ENCODE results near the gene THADA. TPM values are rescaled to one million over a fixed set of nuclear protein-coding genes. Genes with fewer than 3 reads are reported as not detected.

The THADA gene
- total RNA-seq, 4 donors from 2014 or later, result 26.2 to 58.3 (median 29.7) TPM

DNA sequence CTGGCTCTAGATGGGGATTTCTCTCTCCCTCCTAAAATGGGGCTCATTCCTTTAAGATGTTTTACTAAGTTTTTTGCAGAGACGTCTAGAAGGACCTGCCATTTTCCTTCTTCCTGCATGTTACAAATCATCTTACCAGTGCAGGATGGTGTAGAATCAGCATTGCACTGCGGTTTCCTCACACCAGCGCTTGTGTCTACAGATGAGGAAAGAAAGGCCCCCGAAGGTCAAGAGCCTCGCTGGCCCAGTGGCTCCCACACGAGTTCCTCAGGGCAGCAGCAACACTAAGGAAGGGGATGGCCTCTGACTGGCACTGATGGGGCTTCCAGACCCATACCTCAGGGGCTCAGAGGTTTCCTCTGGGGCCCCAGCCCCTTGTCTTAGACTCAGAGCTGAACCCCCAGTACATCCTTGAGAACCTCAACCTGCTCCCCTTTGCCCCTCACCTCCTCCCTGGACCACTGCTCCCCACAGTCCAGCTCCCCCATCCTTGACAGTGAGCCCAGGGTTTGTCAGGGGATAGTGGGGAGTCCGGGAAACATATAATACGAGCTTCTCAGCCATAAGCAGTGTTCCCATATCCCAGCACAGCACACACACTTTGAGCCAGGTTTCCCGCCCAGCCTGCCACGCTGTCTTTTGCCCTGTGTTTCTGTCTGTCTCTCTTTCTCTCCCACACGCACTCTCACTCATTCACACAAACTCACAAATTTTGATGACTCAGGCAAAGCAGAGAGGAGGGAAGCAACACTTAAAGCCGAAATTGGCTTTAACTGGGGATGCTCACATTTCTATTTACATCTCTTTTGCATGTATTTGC is 398.9 kb downstream of the THADA start:
- 81% methylated on average over 12 of the region's 12 CpGs for WGBS
- Histone ChIP-seq H3K27ac (no peak overlapping the region), H3K36me3 (no peaks in the 10 kb centered on the region), H3K4me3 (no peak overlapping the region), H3K9me3 (no peaks in the 10 kb centered on the region), H3K27me3 (no peaks in the 10 kb centered on the region), H3K4me1 (peaks cover 3% of the 10 kb centered on the region)
- TF ChIP-seq EP300 (IDR thresholded peaks at IDR 0.05) (no peak), POLR2A (IDR thresholded peaks at IDR 0.05) (no peak), POLR2AphosphoS5 (IDR thresholded peaks at IDR 0.05) (no peak)
- TF ChIP-seq, protein P1, sequence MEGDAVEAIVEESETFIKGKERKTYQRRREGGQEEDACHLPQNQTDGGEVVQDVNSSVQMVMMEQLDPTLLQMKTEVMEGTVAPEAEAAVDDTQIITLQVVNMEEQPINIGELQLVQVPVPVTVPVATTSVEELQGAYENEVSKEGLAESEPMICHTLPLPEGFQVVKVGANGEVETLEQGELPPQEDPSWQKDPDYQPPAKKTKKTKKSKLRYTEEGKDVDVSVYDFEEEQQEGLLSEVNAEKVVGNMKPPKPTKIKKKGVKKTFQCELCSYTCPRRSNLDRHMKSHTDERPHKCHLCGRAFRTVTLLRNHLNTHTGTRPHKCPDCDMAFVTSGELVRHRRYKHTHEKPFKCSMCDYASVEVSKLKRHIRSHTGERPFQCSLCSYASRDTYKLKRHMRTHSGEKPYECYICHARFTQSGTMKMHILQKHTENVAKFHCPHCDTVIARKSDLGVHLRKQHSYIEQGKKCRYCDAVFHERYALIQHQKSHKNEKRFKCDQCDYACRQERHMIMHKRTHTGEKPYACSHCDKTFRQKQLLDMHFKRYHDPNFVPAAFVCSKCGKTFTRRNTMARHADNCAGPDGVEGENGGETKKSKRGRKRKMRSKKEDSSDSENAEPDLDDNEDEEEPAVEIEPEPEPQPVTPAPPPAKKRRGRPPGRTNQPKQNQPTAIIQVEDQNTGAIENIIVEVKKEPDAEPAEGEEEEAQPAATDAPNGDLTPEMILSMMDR (IDR thresholded peaks at IDR 0.05), result no peak
- DNase-seq (ENCODE audit: low spot score in 2 of 2), result no peak

DNA sequence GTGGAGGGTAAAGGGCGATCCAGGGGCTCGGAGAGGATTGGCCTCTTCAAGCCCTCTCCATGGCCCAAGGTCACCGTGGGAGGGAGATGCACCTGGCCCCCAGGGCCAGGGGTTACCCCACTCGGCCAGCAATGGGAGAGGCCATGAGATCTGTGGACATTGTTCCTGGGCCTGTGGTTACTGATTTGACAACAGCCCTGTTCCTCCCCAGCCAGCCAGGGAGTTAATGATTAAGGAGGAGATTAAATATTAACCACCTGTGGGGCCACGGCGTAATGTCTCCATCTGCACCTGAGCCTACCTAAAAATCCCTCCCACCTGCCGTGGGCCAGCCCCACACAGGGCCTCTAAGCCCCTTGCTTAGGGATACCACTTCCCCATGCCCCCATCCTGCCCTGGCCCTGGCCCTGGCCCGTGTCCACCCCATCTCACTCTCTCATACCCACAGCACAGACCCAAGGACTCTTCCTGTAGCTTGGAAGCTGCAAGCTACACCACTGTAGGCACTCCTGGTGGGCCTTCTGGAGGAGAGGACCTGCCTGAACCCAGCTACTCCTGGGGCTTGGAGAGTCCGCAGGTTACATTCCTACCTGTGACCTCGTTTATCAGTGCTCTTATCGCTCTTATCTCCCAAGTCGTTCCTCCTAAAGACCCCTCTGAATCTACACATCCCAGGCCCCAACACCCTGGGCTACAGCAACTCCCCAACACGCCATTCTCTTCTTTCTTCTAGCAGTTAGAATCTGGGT is 401.5 kb downstream of the THADA start:
- Histone ChIP-seq H3K27ac (no peak overlapping the region), H3K27me3 (no peaks in the 10 kb centered on the region), H3K4me3 (no peak overlapping the region), H3K36me3 (no peaks in the 10 kb centered on the region), H3K9me3 (no peaks in the 10 kb centered on the region), H3K4me1 (peaks cover 3% of the 10 kb centered on the region)
- 79% methylated on average over 13 of the region's 13 CpGs for WGBS
- DNase-seq (ENCODE audit: low spot score in 2 of 2), result no peak
- TF ChIP-seq, protein P1 (IDR thresholded peaks at IDR 0.05), result no peak
- TF ChIP-seq POLR2A (IDR thresholded peaks at IDR 0.05), result no peak
- no peak for TF ChIP-seq POLR2AphosphoS5 (IDR thresholded peaks at IDR 0.05)
- TF ChIP-seq EP300 (IDR thresholded peaks at IDR 0.05), result no peak

DNA sequence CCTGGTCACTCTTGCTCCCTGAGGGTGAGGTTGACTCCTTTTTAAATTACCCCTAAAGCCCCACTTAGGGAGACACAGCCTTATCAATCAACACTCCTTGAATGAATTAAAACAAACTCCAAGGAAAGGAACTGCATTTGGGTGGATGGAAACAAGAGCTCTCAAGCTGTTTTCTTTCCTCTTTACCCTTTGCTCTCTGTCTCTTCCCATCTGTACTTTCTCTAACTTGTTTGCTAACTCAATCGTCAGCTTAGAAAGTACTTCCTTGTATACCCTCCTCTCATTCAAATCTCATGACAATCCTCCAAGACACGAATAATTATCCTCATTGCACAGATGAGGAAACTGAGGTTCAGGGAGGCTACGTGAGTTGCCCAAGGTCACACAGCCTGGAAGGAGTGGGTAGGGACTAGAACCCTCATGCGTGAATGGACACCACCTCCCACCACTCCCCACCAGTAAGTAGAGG is 402.2 kb downstream of the THADA start:
- no peak overlapping the region for H3K27ac ChIP-seq
- no peak overlapping the region for H3K4me3 ChIP-seq
- DNase-seq (ENCODE audit: low spot score in 2 of 2), result no peak
- no peaks in the 10 kb centered on the region for H3K27me3 ChIP-seq
- H3K4me1 ChIP-seq, result peaks cover 3% of the 10 kb centered on the region
- no peaks in the 10 kb centered on the region for H3K36me3 ChIP-seq
- WGBS, result 90% methylated on average over 4 of the region's 4 CpGs
- TF ChIP-seq POLR2A (IDR thresholded peaks at IDR 0.05), result no peak
- no peak for TF ChIP-seq EP300 (IDR thresholded peaks at IDR 0.05)
- no peak for TF ChIP-seq POLR2AphosphoS5 (IDR thresholded peaks at IDR 0.05)
- TF ChIP-seq, protein P1 (IDR thresholded peaks at IDR 0.05), result no peak
- no peaks in the 10 kb centered on the region for H3K9me3 ChIP-seq

DNA sequence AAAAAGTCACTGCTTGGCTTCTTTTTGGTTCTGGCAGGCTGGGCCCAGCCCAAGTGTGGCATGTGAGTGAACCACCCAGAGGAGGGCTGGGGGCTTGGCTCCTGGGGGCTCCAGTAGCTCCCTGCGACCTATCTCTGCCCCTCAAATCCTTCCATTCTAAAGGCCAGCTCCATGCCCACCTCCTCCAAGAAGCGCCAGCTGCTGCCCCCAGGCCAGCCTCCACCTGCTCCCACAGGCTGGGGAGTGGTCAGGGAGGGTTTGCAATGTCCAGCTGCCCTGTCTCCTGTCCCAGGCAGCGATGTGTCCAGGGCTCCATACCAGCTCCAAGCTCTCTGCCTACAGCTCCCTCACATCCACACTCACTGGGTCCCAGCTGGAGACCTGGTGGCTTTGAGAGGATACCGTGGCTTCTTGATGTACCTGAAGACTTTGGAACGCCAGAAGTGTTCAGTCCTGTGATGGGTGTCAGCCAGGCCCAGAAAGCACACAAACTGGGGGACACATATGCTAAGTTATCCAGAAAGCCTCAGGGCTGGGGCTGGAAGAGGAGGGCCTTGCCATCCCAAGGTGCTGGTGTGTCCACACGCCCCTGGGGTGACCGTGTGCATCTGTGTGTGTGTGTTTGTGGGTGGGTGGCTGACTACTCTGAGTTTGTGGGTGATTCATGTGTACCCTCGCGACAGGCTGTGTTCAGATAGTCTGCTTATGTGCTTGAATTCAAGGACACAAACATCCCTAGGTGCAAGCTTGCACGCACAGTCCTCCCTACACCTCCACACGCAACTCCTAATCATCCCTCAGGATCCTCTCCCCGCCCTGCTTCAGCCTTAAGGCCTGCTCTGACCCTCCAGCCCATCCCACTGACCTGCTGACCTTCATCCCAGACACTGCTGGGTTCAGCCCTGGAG is 402.8 kb downstream of the THADA start:
- Histone ChIP-seq H3K27ac (no peak overlapping the region), H3K9me3 (no peaks in the 10 kb centered on the region), H3K4me1 (peaks cover 3% of the 10 kb centered on the region), H3K36me3 (no peaks in the 10 kb centered on the region), H3K27me3 (no peaks in the 10 kb centered on the region), H3K4me3 (no peak overlapping the region)
- DNase-seq (ENCODE audit: low spot score in 2 of 2), result no peak
- WGBS, result 94% methylated on average over 5 of the region's 12 CpGs
- TF ChIP-seq POLR2A (IDR thresholded peaks at IDR 0.05), result no peak
- no peak for TF ChIP-seq POLR2AphosphoS5 (IDR thresholded peaks at IDR 0.05)
- TF ChIP-seq, protein P1 (IDR thresholded peaks at IDR 0.05), result no peak
- no peak for TF ChIP-seq EP300 (IDR thresholded peaks at IDR 0.05)

All from suprapubic skin (tissue), 4 donors.